Measurements from ENCODE around the gene TOMM7. TPM values are rescaled to one million over a fixed set of nuclear protein-coding genes. Genes with fewer than 3 reads are reported as not detected.
A peak's percentile ranks its signal among the peaks of the same experiment; 100 is the strongest.

Gene TOMM7
- total and polyA plus RNA-seq, 9 of the 15 experiments (the other 6 are each of a cell fraction or from before 2014, with no cell fraction given) = 283 to 1,717 (median 638) TPM

GRCh38 chr7:22854158-22855048, 31.8 kb upstream of the TOMM7 start (continued):
- no peak; the same call in 1 of the 2 replicates for TF ChIP-seq SRSF3 (IDR thresholded peaks at IDR 0.05; ENCODE audit: insufficient read depth, low read length)
- TF ChIP-seq ZFP1 (CRISPR knock-in tag; IDR thresholded peaks at IDR 0.05) = no peak
- TF ChIP-seq NFATC3 (IDR thresholded peaks at IDR 0.05) = no peak
- TF ChIP-seq PCBP1 (IDR thresholded peaks at IDR 0.05; ENCODE audit: low read depth, low read length, poor library complexity, severe bottlenecking) = peak; percentile 94
- no peak for TF ChIP-seq THAP7 (CRISPR knock-in tag; IDR thresholded peaks at IDR 0.05)
- no peak for TF ChIP-seq E2F4 (CRISPR knock-in tag; IDR thresholded peaks at IDR 0.05; ENCODE audit: low read depth)
- no peak for TF ChIP-seq DPF2 (IDR thresholded peaks at IDR 0.05)
- peak; percentile 38; the same call in 1 of the 2 replicates for TF ChIP-seq REST (IDR thresholded peaks at IDR 0.05; ENCODE audit: borderline replicate concordance)
- TF ChIP-seq REST (CRISPR knock-in tag; IDR thresholded peaks at IDR 0.05; ENCODE audit: low read depth) = peak; percentile 43; the same call in 1 of the 2 replicates
- TF ChIP-seq CCNT2 (IDR thresholded peaks at IDR 0.05; ENCODE audit: borderline replicate concordance, extremely low read depth, insufficient read length, low read depth, low read length) = peak; percentile 89
- no peak for TF ChIP-seq TSC22D4 (tag; IDR thresholded peaks at IDR 0.05)
- TF ChIP-seq IFI16 (CRISPR knock-in tag; IDR thresholded peaks at IDR 0.05) = no peak
- peak in 1 of 2 experiments; percentile 83; a peak in 1 of 4 replicates for TF ChIP-seq KDM4B (IDR thresholded peaks at IDR 0.05; ENCODE audit: borderline replicate concordance in 2 of 2, low read depth in 1 of 2)
- TF ChIP-seq PPARD (CRISPR knock-in tag; IDR thresholded peaks at IDR 0.05) = no peak
- TF ChIP-seq TCF7L2 (IDR thresholded peaks at IDR 0.05; ENCODE audit: low read depth, low read length) = no peak
- no peak for TF ChIP-seq CC2D1A (IDR thresholded peaks at IDR 0.05)
- no peak for TF ChIP-seq ETV1 (tag; conservative IDR thresholded peaks at IDR 0.05; ENCODE audit: low read depth)
- no peak for TF ChIP-seq TRIM28 (IDR thresholded peaks at IDR 0.05)

All from K562 (cell line).